Spleen (tissue), 11 donors: ENCODE results near the gene PTPRO. TPM values are rescaled to one million over a fixed set of nuclear protein-coding genes. Genes with fewer than 3 reads are reported as not detected.

Source experiments
- DNase-seq: peaks from one replicate; pipeline ENCODE4 v3.0.0-alpha.2; 2020
- H3K27ac ChIP-seq, 8 donors: fragments of 200-600 bp; sonication (generic) in 7 of 8; 1 replicate in 4 of 8; 2 replicates in 4 of 8; pipeline versions ENCODE4 v1.5.0 to v1.8.0; 2016 to 2021; ENCODE audit warnings: inconsistent platforms in 4 of 8, mild to moderate bottlenecking in 4 of 8, moderate library complexity in 1 of 8
- H3K27me3 ChIP-seq, 7 donors: fragments of 200-600 bp; sonication (generic) in 6 of 7; replicated peaks in 1 of 7; 1 replicate in 4 of 7; 2 replicates in 3 of 7; pipeline versions ENCODE4 v1.5.0 to v1.8.0; 2016 to 2021; ENCODE audit warnings: inconsistent platforms in 3 of 7, mild to moderate bottlenecking in 1 of 7
- H3K36me3 ChIP-seq, 6 donors: fragments of 200-600 bp; sonication (generic) in 5 of 6; 1 replicate in 4 of 6; 2 replicates in 2 of 6; pipeline versions ENCODE4 v1.5.0 to v1.8.0; 2016 to 2021; ENCODE audit warnings: inconsistent platforms in 2 of 6
- H3K4me1 ChIP-seq, 6 donors: fragments of 200-600 bp; sonication (generic) in 5 of 6; 1 replicate in 3 of 6; 2 replicates in 3 of 6; pipeline versions ENCODE4 v1.5.0 to v1.8.0; 2016 to 2021; ENCODE audit warnings: inconsistent platforms in 3 of 6
- H3K4me3 ChIP-seq, 8 donors: fragments of 200-600 bp; sonication (generic) in 7 of 8; 1 replicate in 4 of 8; 2 replicates in 4 of 8; pipeline versions ENCODE4 v1.5.0 to v1.8.0; 2016 to 2021; ENCODE audit warnings: inconsistent platforms in 4 of 8, mild to moderate bottlenecking in 4 of 8, moderate library complexity in 2 of 8
- H3K9me3 ChIP-seq, 8 donors: fragments of 200-600 bp; sonication (generic) in 7 of 8; 1 replicate in 4 of 8; 2 replicates in 4 of 8; pipeline versions ENCODE4 v1.5.0 to v1.8.0; 2016 to 2021; ENCODE audit warnings: inconsistent platforms in 4 of 8
- POLR2A ChIP-seq, 3 donors: fragments of 450-650 bp; IDR thresholded peaks; one replicate each; pipeline ENCODE4 v1.5.1; 2017; ENCODE audit warnings: antibody characterized with exemption in 3 of 3, mild to moderate bottlenecking in 1 of 3
- POLR2AphosphoS5 ChIP-seq, 3 donors: sonication (generic); formaldehyde crosslinking; IDR thresholded peaks; one replicate each; pipeline ENCODE4 v1.5.1; 2017; ENCODE audit warnings: antibody characterized with exemption in 3 of 3
- WGBS, 5 donors: extraction: QIAGEN DNeasy Blood & Tissue Kit in 3 of 5; methylation state at CpG; one replicate each; pipeline versions ENCODE4 v1.1.5 to v1.1.7; 2013 to 2018; 5-methylcytosine and 5-hydroxymethylcytosine counted together
- intact Hi-C: fragments of 100-400 bp; cut with DNase I; formaldehyde crosslinking; loops from one replicate; pipeline ENCODE4 v1.15.0; 2023; ENCODE audit warnings: low total_unique reads
- polyA plus RNA-seq, 3 donors: library from polyadenylated mRNA; stranded (reverse); fragments of 200-250 nt; gene quantifications; one replicate each; pipeline ENCODE4 v1.2.1, GENCODE V29; 2013
- total RNA-seq, 7 donors: library from RNA; depleted of rRNA in 3 of 7; stranded (reverse); fragments of >200 nt in 3 of 7; fragmentation: NEBNext Ultra II Directional in 4 of 7; extraction: Animal tissue kit (Norgen Biotek cat#: 25700) in 4 of 7; gene quantifications; one replicate each; pipeline versions ENCODE4 v1.1.0 to v1.2.1, GENCODE V29; 2016 to 2021
- TF ChIP-seq, protein P1 (sequence below), 11 experiments: fragments of 200-600 bp in 7 of 11; fragments of 450-650 bp in 4 of 11; sonication (generic) in 4 of 11; IDR thresholded peaks in 8 of 11; conservative IDR thresholded peaks in 3 of 11; 1 replicate in 7 of 11; 2 replicates in 4 of 11; pipeline versions ENCODE4 v1.4.0 to v1.8.0; 2016 to 2021; ENCODE audit warnings: antibody characterized with exemption in 11 of 11, inconsistent platforms in 4 of 11, mild to moderate bottlenecking in 1 of 11
- donor health status: healthy with polysubstance abuse.
- donor health status: DM: no; HTN: no; CAD: no; lungs with moderate emphysema.
- donor health status: DM: no; HTN: no; CAD: no.
- donor health status: Bipolar disorder and iron deficiency.
- donor health status: healthy.
- donor health status: DM: no; HTN: no; CAD: no.
- donor health status: DM: yes; HTN: yes; CAD: no.

PTPRO gene
- total and polyA plus RNA-seq, 10 donors: 2.3 to 12.2 (median 5.6) TPM

DNA sequence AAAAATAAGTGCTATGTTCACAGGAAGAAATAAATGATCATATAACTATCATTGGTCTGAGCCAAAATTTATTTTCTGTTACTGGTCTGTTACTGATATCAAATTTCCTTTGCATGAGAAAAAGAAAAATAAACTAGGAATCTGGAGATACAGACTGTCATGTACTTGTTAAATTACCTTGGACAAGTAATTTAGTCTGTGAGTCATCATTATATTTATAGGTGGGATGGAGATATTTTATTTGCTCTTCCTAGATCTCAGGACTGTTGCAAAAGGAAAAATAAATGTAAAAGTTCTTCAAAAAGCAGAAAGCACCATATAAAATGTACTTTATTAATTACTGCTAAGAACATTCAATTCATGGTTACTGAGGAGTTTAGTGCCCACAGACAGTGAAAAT lies 174.4 kb downstream of the PTPRO start:
- peaks cover 0 to 4% (median 0%) of the 10 kb centered on the region in 6 donors for H3K4me1 ChIP-seq
- H3K9me3 ChIP-seq: peaks cover 0 to 19% (median 9%) of the 10 kb centered on the region in 8 donors
- no peaks in the 10 kb centered on the region for H3K36me3 ChIP-seq
- intact Hi-C loops: no loop called here
- no peak for DNase-seq
- H3K4me3 ChIP-seq: no peak overlapping the region
- peaks cover 0 to 5% (median 0%) of the 10 kb centered on the region in 7 donors for H3K27me3 ChIP-seq
- no peak overlapping the region for H3K27ac ChIP-seq
- TF ChIP-seq POLR2AphosphoS5 (IDR thresholded peaks at IDR 0.05) (no peak), POLR2A (IDR thresholded peaks at IDR 0.05) (no peak)
- TF ChIP-seq, protein P1, sequence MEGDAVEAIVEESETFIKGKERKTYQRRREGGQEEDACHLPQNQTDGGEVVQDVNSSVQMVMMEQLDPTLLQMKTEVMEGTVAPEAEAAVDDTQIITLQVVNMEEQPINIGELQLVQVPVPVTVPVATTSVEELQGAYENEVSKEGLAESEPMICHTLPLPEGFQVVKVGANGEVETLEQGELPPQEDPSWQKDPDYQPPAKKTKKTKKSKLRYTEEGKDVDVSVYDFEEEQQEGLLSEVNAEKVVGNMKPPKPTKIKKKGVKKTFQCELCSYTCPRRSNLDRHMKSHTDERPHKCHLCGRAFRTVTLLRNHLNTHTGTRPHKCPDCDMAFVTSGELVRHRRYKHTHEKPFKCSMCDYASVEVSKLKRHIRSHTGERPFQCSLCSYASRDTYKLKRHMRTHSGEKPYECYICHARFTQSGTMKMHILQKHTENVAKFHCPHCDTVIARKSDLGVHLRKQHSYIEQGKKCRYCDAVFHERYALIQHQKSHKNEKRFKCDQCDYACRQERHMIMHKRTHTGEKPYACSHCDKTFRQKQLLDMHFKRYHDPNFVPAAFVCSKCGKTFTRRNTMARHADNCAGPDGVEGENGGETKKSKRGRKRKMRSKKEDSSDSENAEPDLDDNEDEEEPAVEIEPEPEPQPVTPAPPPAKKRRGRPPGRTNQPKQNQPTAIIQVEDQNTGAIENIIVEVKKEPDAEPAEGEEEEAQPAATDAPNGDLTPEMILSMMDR (IDR thresholded peaks at IDR 0.05 in 8 of 11, conservative IDR thresholded peaks at IDR 0.05 in 3 of 11): no peak

DNA sequence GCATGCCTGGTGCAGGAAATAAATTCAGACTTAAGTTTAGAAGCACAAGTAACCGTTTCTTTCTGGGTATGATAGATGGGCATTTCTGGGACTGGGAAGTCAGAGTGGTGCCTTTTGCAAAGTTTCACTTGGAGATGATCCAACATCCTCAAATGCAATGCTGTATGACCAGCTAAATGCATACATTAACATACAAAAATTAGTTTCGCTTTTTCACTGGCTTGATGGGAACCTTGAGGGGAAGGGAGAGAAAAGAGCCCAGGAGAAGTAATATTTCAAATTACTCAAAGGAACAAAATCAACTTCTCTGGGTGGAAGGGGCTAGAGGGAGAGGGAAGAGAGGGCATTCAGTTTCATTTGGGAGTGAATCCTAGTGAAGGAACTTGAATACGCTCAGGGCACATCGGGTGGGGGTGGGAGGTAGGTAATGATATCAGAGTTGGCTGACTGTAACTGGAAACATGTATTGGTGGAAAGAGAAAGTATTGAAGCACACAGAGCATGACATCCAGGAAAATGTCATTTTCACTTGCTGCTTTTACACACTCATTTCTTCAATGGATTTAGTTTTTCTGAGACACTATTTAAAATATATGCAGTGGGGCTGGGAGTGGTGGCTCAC lies 175.5 kb downstream of the PTPRO start:
- Histone ChIP-seq H3K36me3 (no peaks in the 10 kb centered on the region), H3K27ac (peak overlapping the region in 1 of 8 donors; percentile 5), H3K4me3 (peak overlapping the region in 1 of 8 donors; percentile 26), H3K4me1 (peaks cover 0 to 4% (median 0%) of the 10 kb centered on the region in 6 donors), H3K9me3 (peaks cover 0 to 9% (median 5%) of the 10 kb centered on the region in 8 donors), H3K27me3 (no peaks in the 10 kb centered on the region)
- WGBS, 5 donors: 40 to 56% (median 48%) methylated on average over 4 of the region's 4 CpGs
- intact Hi-C loops: no loop called here
- no peak for DNase-seq
- TF ChIP-seq POLR2AphosphoS5 (IDR thresholded peaks at IDR 0.05) (no peak), POLR2A (IDR thresholded peaks at IDR 0.05) (no peak)
- TF ChIP-seq, protein P1 (IDR thresholded peaks at IDR 0.05 in 8 of 11, conservative IDR thresholded peaks at IDR 0.05 in 3 of 11): no peak

GRCh38 chr12:15502211-15502610 lies 179.9 kb downstream of the PTPRO start:
- intact Hi-C loops: no loop called here
- 43 to 47% (median 45%) methylated on average over 2 of the region's 2 CpGs for WGBS, 5 donors

GRCh38 chr12:15505616-15506015 lies 183.3 kb downstream of the PTPRO start:
- Histone ChIP-seq H3K4me3 (no peak overlapping the region), H3K27ac (no peak overlapping the region), H3K9me3 (no peaks in the 10 kb centered on the region), H3K4me1 (no peaks in the 10 kb centered on the region), H3K36me3 (no peaks in the 10 kb centered on the region), H3K27me3 (peaks cover 0 to 9% (median 0%) of the 10 kb centered on the region in 7 donors)
- no peak for DNase-seq
- 84 to 91% (median 84%) methylated on average over 4 of the region's 4 CpGs for WGBS, 5 donors
- TF ChIP-seq POLR2AphosphoS5 (IDR thresholded peaks at IDR 0.05): no peak
- TF ChIP-seq POLR2A (IDR thresholded peaks at IDR 0.05): no peak
- TF ChIP-seq, protein P1 (IDR thresholded peaks at IDR 0.05 in 8 of 11, conservative IDR thresholded peaks at IDR 0.05 in 3 of 11): no peak
- intact Hi-C loops: no loop called here

More at GRCh38 chr12:15502211-15502610, 179.9 kb downstream of the PTPRO start:
- no peak for DNase-seq
- peaks cover 0 to 4% (median 0%) of the 10 kb centered on the region in 6 donors for H3K4me1 ChIP-seq
- H3K27ac ChIP-seq: no peak overlapping the region
- H3K36me3 ChIP-seq: no peaks in the 10 kb centered on the region
- H3K9me3 ChIP-seq: no peaks in the 10 kb centered on the region
- H3K27me3 ChIP-seq: peaks cover 0 to 9% (median 0%) of the 10 kb centered on the region in 7 donors
- H3K4me3 ChIP-seq: no peak overlapping the region
- TF ChIP-seq POLR2AphosphoS5 (IDR thresholded peaks at IDR 0.05): no peak
- TF ChIP-seq POLR2A (IDR thresholded peaks at IDR 0.05): no peak
- TF ChIP-seq, protein P1 (IDR thresholded peaks at IDR 0.05 in 8 of 11, conservative IDR thresholded peaks at IDR 0.05 in 3 of 11): no peak
